GM18870 (cell line): ENCODE data around the gene AUTS2.

Source experiments
- ATAC-seq: cut with Tn5 transposase; IDR thresholded peaks from one replicate; pipeline ENCODE4 v1.9.1; 2021; ENCODE audit warnings: moderate library complexity; ENCODE audit not compliant: unreplicated experiment

AUTS2 gene

GRCh38 chr7:70738151-70738885 is 1140.0 kb downstream of the AUTS2 start:
- ATAC-seq, result no peak

GRCh38 chr7:70739646-70740210 is 1141.5 kb downstream of the AUTS2 start:
- no peak for ATAC-seq

- ATAC-seq, result no peak
Observed at GRCh38 chr7:70741666-70742065, 1143.4 kb downstream of the AUTS2 start.

- ATAC-seq, result no peak
Observed at GRCh38 chr7:70743531-70744325, 1145.5 kb downstream of the AUTS2 start.

- ATAC-seq, result no peak
Observed at GRCh38 chr7:70744492-70744891, 1146.2 kb downstream of the AUTS2 start.

- ATAC-seq, result no peak
Observed at GRCh38 chr7:70749831-70750230, 1151.6 kb downstream of the AUTS2 start.

- ATAC-seq, result no peak
Observed at GRCh38 chr7:70751895-70752294, 1153.6 kb downstream of the AUTS2 start.

GRCh38 chr7:70752794-70753241 is 1154.5 kb downstream of the AUTS2 start:
- ATAC-seq, result no peak

GRCh38 chr7:70756789-70757188 is 1158.5 kb downstream of the AUTS2 start:
- ATAC-seq, result no peak

- no peak for ATAC-seq
Observed at GRCh38 chr7:70758646-70759045, 1160.4 kb downstream of the AUTS2 start.

- no peak for ATAC-seq
Observed at GRCh38 chr7:70759674-70760073, 1161.4 kb downstream of the AUTS2 start.

- no peak for ATAC-seq
Observed at GRCh38 chr7:70761711-70762328, 1163.5 kb downstream of the AUTS2 start.

GRCh38 chr7:70762696-70763095 is 1164.4 kb downstream of the AUTS2 start:
- no peak for ATAC-seq

- peak; percentile 93 for ATAC-seq
Observed at GRCh38 chr7:70763961-70764691, 1165.9 kb downstream of the AUTS2 start.

GRCh38 chr7:70764701-70765208 is 1166.5 kb downstream of the AUTS2 start:
- ATAC-seq, result no peak

- no peak for ATAC-seq
Observed at GRCh38 chr7:70765651-70766050, 1167.4 kb downstream of the AUTS2 start.

- no peak for ATAC-seq
Observed at GRCh38 chr7:70766109-70766508, 1167.8 kb downstream of the AUTS2 start.

- ATAC-seq, result no peak
Observed at GRCh38 chr7:70766694-70767093, 1168.4 kb downstream of the AUTS2 start.

- ATAC-seq, result no peak
Observed at GRCh38 chr7:70770154-70770553, 1171.9 kb downstream of the AUTS2 start.

GRCh38 chr7:70771451-70771850 is 1173.2 kb downstream of the AUTS2 start:
- no peak for ATAC-seq

GRCh38 chr7:70772891-70773290 is 1174.6 kb downstream of the AUTS2 start:
- ATAC-seq, result no peak
